ENCODE results near the gene HBEGF.
A peak's percentile ranks its signal among the peaks of the same experiment; 100 is the strongest.

HBEGF gene

DNA sequence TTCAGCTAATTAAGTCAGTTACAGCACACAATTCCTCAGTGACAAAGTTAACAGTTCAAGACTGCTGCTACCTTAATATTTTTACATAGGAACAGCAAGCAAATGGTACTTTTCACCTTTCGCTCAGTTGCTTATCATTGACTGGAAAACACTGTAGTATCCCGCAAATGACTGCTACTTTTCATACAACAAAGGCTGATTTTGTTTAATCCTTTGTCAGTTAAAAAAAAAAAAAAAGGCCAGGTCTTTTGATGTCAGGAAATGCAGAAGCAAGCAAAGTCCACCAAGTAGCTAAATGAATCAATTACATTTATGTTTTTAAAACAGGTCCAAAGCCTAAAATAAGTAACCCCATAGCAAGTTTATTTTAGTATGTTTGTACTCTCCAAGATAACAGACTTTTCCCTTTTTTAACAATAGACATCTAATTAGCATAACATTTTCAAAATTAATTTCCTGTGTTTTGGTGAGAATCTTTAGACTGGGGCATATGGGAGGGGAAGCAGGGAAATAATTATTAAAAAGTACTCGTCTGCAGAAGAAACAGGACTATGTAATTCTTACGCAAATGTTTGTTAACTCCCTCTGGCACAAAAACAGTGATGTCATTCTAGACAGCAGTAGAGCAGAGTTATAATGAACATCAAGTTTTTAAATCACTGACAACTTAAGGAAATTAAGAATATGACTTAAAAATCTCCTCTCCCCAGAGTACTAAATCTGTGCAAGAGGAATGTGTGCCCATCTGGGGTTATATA is 53.1 kb downstream of the HBEGF start:
- Mint-ChIP-seq H3K27ac (peak overlapping the region in 1 of 3 experiments; percentile 50), H3K9me3 (no peaks in the 10 kb centered on the region), H3K4me3 (no peak overlapping the region), H3K36me3 (ENCODE audit: low read depth) (peaks cover 10% of the 10 kb centered on the region), H3K4me1 (peaks cover 51% of the 10 kb centered on the region), H3K27me3 (ENCODE audit: low read depth) (no peaks in the 10 kb centered on the region)
- TF ChIP-seq CTCF (IDR thresholded peaks at IDR 0.05; ENCODE audit: unreplicated experiment in 3 of 3) = no peak

GRCh38 chr5:140292212-140293036 is 54.0 kb downstream of the HBEGF start:
- no peaks in the 10 kb centered on the region for H3K9me3 Mint-ChIP-seq
- no peak overlapping the region for H3K4me3 Mint-ChIP-seq
- peaks cover 43% of the 10 kb centered on the region for H3K4me1 Mint-ChIP-seq
- no peak for TF ChIP-seq CTCF (IDR thresholded peaks at IDR 0.05; ENCODE audit: unreplicated experiment in 3 of 3)
- peaks cover 10% of the 10 kb centered on the region for H3K36me3 Mint-ChIP-seq (ENCODE audit: low read depth)
- no peaks in the 10 kb centered on the region for H3K27me3 Mint-ChIP-seq (ENCODE audit: low read depth)
- no peak overlapping the region for H3K27ac Mint-ChIP-seq

- H3K4me1 Mint-ChIP-seq = peaks cover 8% of the 10 kb centered on the region
- TF ChIP-seq CTCF (IDR thresholded peaks at IDR 0.05; ENCODE audit: unreplicated experiment in 3 of 3) = no peak
- no peak overlapping the region for H3K4me3 Mint-ChIP-seq
- no peak overlapping the region for H3K27ac Mint-ChIP-seq
- no peaks in the 10 kb centered on the region for H3K27me3 Mint-ChIP-seq (ENCODE audit: low read depth)
- H3K36me3 Mint-ChIP-seq (ENCODE audit: low read depth) = peaks cover 4% of the 10 kb centered on the region
- no peaks in the 10 kb centered on the region for H3K9me3 Mint-ChIP-seq
These were observed 58.4 kb downstream of the HBEGF start for GRCh38 chr5:140287801-140288521.

DNA sequence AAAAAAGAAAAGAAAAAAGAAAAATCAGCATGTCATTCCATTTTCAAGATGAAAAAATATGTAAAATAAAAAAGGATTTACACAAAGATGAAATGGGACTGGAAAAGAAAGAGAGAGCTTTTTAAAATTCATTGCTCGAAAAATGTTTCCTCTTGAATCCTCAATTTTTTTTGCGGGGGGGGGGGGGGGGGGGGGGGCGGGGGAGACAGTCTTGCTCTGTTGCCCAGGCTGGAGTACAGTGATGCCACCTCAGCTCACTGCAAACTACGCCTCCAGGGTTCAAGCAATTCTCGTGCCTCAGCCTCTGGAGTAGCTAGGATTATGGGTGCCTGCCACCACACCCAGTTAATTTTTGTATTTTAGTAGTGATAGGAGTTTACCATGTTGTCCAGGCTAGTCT is 60.0 kb downstream of the HBEGF start:
- Mint-ChIP-seq H3K4me1 (peaks cover 5% of the 10 kb centered on the region), H3K27me3 (ENCODE audit: low read depth) (no peaks in the 10 kb centered on the region), H3K36me3 (ENCODE audit: low read depth) (peaks cover 4% of the 10 kb centered on the region), H3K9me3 (no peaks in the 10 kb centered on the region), H3K27ac (no peak overlapping the region), H3K4me3 (no peak overlapping the region)
- no peak for TF ChIP-seq CTCF (IDR thresholded peaks at IDR 0.05; ENCODE audit: unreplicated experiment in 3 of 3)

DNA sequence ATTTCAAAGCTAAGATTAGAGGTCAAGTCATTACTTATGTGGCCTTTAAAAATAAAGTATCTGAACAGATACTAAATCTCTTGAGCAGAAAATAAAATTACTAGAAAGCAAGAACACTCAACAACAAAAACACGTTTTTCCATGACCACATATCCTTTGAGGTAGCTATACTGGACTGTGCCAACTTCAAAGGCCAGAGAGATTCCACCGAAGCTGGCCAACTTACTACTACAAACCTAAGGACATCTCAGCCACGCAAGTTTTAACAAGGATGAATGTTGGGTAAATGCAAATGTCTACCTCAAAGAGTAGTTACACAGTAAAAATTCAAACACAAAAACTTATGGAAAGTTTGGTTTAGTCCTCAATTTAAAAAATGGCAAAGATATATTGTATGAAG is 62.4 kb downstream of the HBEGF start:
- Mint-ChIP-seq H3K27me3 (ENCODE audit: low read depth) (no peaks in the 10 kb centered on the region), H3K9me3 (no peaks in the 10 kb centered on the region), H3K4me3 (no peak overlapping the region), H3K36me3 (ENCODE audit: low read depth) (peaks cover 11% of the 10 kb centered on the region), H3K27ac (no peak overlapping the region), H3K4me1 (no peaks in the 10 kb centered on the region)
- no peak for TF ChIP-seq CTCF (IDR thresholded peaks at IDR 0.05; ENCODE audit: unreplicated experiment in 3 of 3)

All from nephron (organoid).